Parathyroid adenoma (tissue), 2 donors: ENCODE measurements around the gene MSANTD3.

Experiments
- H2AFZ ChIP-seq: fragments of 300-600 bp; sonication (generic); one replicate; pipeline ENCODE4 v1.7.0; 2017; ENCODE audit warnings: antibody characterized with exemption, mild to moderate bottlenecking
- H3K27ac ChIP-seq: fragments of 300-600 bp; sonication (generic); one replicate; pipeline ENCODE4 v1.7.0; 2017
- H3K27me3 ChIP-seq: fragments of 300-600 bp; sonication (generic); one replicate; pipeline ENCODE4 v1.7.0; 2017; ENCODE audit warnings: low read length; ENCODE audit not compliant: control insufficient read depth, insufficient read depth
- H3K36me3 ChIP-seq: fragments of 300-600 bp; sonication (generic); one replicate; pipeline ENCODE4 v1.7.0; 2017; ENCODE audit warnings: low read length; ENCODE audit not compliant: control insufficient read depth, insufficient read depth
- H3K4me1 ChIP-seq: fragments of 300-600 bp; sonication (generic); one replicate; pipeline ENCODE4 v1.7.0; 2017; ENCODE audit warnings: control low read depth
- H3K4me2 ChIP-seq: fragments of 300-600 bp; sonication (generic); one replicate; pipeline ENCODE4 v1.7.0; 2017; ENCODE audit warnings: low read length
- H3K4me3 ChIP-seq: fragments of 300-600 bp; sonication (generic); one replicate; pipeline ENCODE4 v1.7.0; 2017; ENCODE audit warnings: low read depth, low read length
- H3K79me2 ChIP-seq: fragments of 300-600 bp; sonication (generic); one replicate; pipeline ENCODE4 v1.7.0; 2017; ENCODE audit warnings: control low read depth
- H3K9ac ChIP-seq: fragments of 300-600 bp; sonication (generic); one replicate; pipeline ENCODE4 v1.7.0; 2017; ENCODE audit warnings: mild to moderate bottlenecking
- H3K9me3 ChIP-seq: fragments of 300-600 bp; sonication (generic); one replicate; pipeline ENCODE4 v1.7.0; 2017; ENCODE audit warnings: low read length; ENCODE audit not compliant: control insufficient read depth
- CTCF ChIP-seq: fragments of 300-600 bp; sonication (generic); IDR thresholded peaks from one replicate; pipeline ENCODE4 v1.7.0; 2017; ENCODE audit warnings: antibody characterized with exemption, mild to moderate bottlenecking
- donor health status: primary hyperparathyroidism.

The MSANTD3 gene

DNA sequence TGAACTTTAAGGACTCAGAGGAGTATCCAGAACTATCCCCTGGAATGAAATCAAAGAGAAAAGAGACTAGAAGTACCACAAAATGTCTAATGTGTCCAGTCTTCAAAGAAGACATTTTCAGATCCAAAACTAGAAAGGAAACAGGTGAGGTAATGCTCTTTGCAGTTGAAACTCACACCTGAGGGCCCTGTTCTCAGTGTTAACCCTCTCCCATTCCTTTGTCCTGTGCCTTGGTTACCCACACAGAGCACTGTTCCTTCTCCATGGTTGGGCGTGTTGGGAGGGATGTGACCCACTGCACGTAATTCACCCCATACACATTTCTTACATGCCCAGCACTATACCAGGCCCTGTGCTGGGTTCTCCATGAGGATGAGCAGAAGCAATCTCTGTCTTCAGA is 21.3 kb downstream of the MSANTD3 start:
- no peak for TF ChIP-seq CTCF
- H3K9ac ChIP-seq: no peak overlapping the region
- H2AFZ ChIP-seq: no peak overlapping the region
- H3K27me3 ChIP-seq: no peaks in the 10 kb centered on the region
- H3K4me2 ChIP-seq: no peak overlapping the region
- no peak overlapping the region for H3K27ac ChIP-seq
- H3K4me3 ChIP-seq: no peak overlapping the region
- H3K4me1 ChIP-seq: no peaks in the 10 kb centered on the region
- H3K79me2 ChIP-seq: no peaks in the 10 kb centered on the region
- H3K9me3 ChIP-seq: no peaks in the 10 kb centered on the region
- no peaks in the 10 kb centered on the region for H3K36me3 ChIP-seq

DNA sequence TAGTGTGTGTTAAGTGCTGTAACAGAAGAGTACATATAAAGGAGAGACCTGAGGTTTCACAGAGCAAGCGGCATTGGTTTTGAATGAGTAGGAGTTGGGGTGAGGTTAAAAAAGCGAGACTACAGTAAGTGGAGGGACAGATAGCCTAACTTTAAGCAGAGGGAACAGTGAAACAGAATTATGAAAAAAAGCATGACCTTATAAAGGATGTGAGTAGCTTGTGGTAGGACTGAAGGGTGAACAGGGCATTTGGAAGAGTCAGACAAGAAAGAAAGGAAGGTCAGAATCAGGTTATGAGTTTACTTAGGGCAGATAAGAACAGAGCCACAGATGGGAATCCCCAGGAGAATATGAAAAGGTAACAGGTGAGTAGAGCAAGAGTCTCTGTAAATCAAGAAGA is 22.5 kb downstream of the MSANTD3 start:
- no peak overlapping the region for H3K4me3 ChIP-seq
- no peaks in the 10 kb centered on the region for H3K79me2 ChIP-seq
- no peaks in the 10 kb centered on the region for H3K36me3 ChIP-seq
- no peak for TF ChIP-seq CTCF
- H3K27me3 ChIP-seq: no peaks in the 10 kb centered on the region
- H3K27ac ChIP-seq: no peak overlapping the region
- no peak overlapping the region for H2AFZ ChIP-seq
- no peak overlapping the region for H3K9ac ChIP-seq
- no peak overlapping the region for H3K4me2 ChIP-seq
- H3K4me1 ChIP-seq: no peaks in the 10 kb centered on the region
- no peaks in the 10 kb centered on the region for H3K9me3 ChIP-seq

- H3K4me2 ChIP-seq: no peak overlapping the region
- no peak overlapping the region for H3K27ac ChIP-seq
- H3K79me2 ChIP-seq: no peaks in the 10 kb centered on the region
- no peaks in the 10 kb centered on the region for H3K4me1 ChIP-seq
- H3K9ac ChIP-seq: no peak overlapping the region
- no peak for TF ChIP-seq CTCF
- H3K27me3 ChIP-seq: no peaks in the 10 kb centered on the region
- no peaks in the 10 kb centered on the region for H3K36me3 ChIP-seq
- no peak overlapping the region for H2AFZ ChIP-seq
- H3K9me3 ChIP-seq: no peaks in the 10 kb centered on the region
- H3K4me3 ChIP-seq: no peak overlapping the region
These were observed 26.0 kb downstream of the MSANTD3 start for GRCh38 chr9:100452894-100453293.

DNA sequence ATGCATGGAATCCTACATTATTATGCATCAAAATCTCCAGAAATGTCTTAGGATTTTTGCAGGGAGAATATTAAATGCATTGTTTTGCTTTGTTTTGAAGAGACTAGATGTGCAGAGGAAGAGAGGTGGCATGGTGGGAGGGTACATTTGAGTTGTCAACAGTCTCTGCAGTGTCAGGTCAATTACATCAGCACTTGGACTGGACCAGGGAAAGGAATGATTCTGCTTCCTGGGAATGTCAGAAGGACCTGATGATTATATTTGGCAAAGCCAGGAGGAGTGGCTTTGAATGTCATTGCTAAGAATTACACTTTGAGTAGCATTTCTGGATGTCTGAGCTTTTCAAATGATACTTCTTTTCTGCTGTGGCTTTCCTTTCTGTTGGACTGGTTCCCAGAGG is 28.5 kb downstream of the MSANTD3 start:
- no peaks in the 10 kb centered on the region for H3K36me3 ChIP-seq
- no peaks in the 10 kb centered on the region for H3K79me2 ChIP-seq
- no peaks in the 10 kb centered on the region for H3K4me1 ChIP-seq
- no peak overlapping the region for H3K4me2 ChIP-seq
- no peaks in the 10 kb centered on the region for H3K9me3 ChIP-seq
- H3K27ac ChIP-seq: no peak overlapping the region
- TF ChIP-seq CTCF: no peak
- H3K4me3 ChIP-seq: no peak overlapping the region
- H2AFZ ChIP-seq: no peak overlapping the region
- H3K9ac ChIP-seq: no peak overlapping the region
- H3K27me3 ChIP-seq: no peaks in the 10 kb centered on the region

DNA sequence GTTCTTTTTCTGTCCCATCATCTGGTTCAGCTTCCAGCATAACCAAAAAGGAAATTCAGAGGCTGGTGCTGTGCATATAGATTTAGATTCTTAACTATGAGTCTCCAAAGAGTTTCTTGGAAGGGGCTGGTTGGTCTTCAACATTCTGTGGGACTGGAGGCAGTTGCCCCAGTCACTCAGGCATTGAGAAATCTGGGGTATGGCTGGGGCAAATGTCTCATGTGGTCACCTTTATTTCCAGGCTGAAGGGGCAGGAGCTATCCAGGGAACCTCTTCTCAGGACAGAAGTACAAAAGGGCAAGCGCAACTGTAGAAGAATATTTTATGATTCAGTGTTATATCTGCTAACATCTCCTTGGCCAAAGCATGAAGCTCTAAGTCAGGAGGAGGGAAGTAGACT is 30.6 kb downstream of the MSANTD3 start:
- Histone ChIP-seq H2AFZ (no peak overlapping the region), H3K4me3 (no peak overlapping the region), H3K9ac (no peak overlapping the region), H3K4me1 (no peaks in the 10 kb centered on the region), H3K79me2 (no peaks in the 10 kb centered on the region), H3K27me3 (no peaks in the 10 kb centered on the region), H3K4me2 (no peak overlapping the region), H3K9me3 (no peaks in the 10 kb centered on the region), H3K27ac (no peak overlapping the region), H3K36me3 (no peaks in the 10 kb centered on the region)
- no peak for TF ChIP-seq CTCF
